Activated CD4-positive, alpha-beta T cell treated with anti-CD3 and anti-CD28 coated beads, Interleukin-2, amount 10 ng/mL, durations not matched to agents 7 days and 5 days (primary cell): ENCODE data around the gene SLC44A1. TPM values are rescaled to one million over a fixed set of nuclear protein-coding genes. Genes with fewer than 3 reads are reported as not detected.

Source experiments
- CTCF ChIA-PET: fragments of 350-600 bp; sonication (Branson Sonifier 250); formaldehyde crosslinking; loops from one replicate; lab custom pipeline; 2021; ENCODE audit warnings: antibody characterized with exemption; lab: Charles Lee
- POLR2A ChIA-PET: fragments of 350-600 bp; sonication (Branson Sonifier 250); formaldehyde crosslinking; loops from one replicate; lab custom pipeline; 2021; ENCODE audit warnings: antibody characterized with exemption; lab: Charles Lee
- DNase-seq: peaks from one replicate; pipeline ENCODE4 v3.0.0-alpha.2; 2020
- H3K27ac Mint-ChIP-seq: one replicate; pipeline ENCODE4 v1.8.0; 2021; ENCODE audit warnings: mild to moderate bottlenecking, moderate library complexity, mixed read lengths
- H3K27me3 Mint-ChIP-seq: one replicate; pipeline ENCODE4 v1.8.0; 2021; ENCODE audit warnings: mixed read lengths
- H3K36me3 Mint-ChIP-seq: one replicate; pipeline ENCODE4 v1.8.0; 2021; ENCODE audit warnings: low read depth, mixed read lengths
- H3K4me1 Mint-ChIP-seq: one replicate; pipeline ENCODE4 v1.8.0; 2021; ENCODE audit warnings: mixed read lengths
- H3K4me3 Mint-ChIP-seq: one replicate; pipeline ENCODE4 v1.8.0; 2021; ENCODE audit warnings: mild to moderate bottlenecking, moderate library complexity, mixed read lengths
- H3K9me3 Mint-ChIP-seq: one replicate; pipeline ENCODE4 v1.8.0; 2021; ENCODE audit warnings: mixed read lengths
- total RNA-seq, 2 experiments: library from RNA; stranded (reverse); gene quantifications; one replicate each; pipeline ENCODE4 v1.2.3, GENCODE V29; 2021

The SLC44A1 gene
- total RNA-seq, 2 experiments from 2014 or later = 19.6 to 21.8 TPM

DNA sequence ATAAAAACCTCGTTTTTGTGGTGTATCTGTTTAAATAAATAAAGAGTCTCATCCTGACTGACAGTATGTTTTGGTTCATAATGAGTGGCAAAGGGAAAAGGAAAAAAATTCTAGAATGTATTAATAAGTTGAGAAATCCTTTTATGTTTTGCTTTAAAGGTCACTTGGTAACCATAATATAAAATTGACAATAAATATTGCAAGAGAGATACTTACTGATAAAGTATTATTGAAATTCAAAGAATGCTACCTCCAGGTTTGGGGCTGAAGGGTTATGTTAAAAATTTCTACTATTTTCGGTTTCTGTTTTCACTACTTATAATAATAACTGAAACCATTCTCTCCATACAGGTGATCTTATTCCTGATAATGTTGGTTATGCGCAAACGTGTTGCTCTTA, 118.0 kb downstream of the SLC44A1 start:
- Mint-ChIP-seq H3K27me3 (no peaks in the 10 kb centered on the region), H3K4me1 (peaks cover 21% of the 10 kb centered on the region), H3K4me3 (no peak overlapping the region), H3K9me3 (no peaks in the 10 kb centered on the region), H3K36me3 (peaks cover 19% of the 10 kb centered on the region), H3K27ac (no peak overlapping the region)
- ChIA-PET POLR2A (no interaction called here), CTCF (interaction anchor here (0.6 kb wide), 1 partner anchor 278 kb away, joined by 3 read pairs; no protein-coding TSS in a partner anchor)
- no peak for DNase-seq

DNA sequence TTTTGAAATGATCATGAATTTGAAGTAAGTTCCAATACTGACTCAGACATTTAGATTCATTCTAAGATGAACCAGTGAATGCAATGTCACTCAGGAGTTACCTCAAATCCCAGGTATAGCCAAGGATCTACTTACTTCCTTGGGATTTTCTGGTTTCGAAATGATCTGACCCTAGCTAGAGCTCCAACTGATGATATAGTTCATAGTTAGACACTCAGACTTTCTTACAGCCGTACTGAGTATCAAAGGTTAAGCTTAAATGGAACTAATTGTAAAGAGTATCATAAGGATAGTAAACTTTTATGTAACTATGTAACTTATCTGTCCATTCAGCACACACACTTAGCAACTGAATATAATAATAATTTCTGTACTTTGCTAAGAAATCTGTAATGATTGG, 119.4 kb downstream of the SLC44A1 start:
- H3K9me3 Mint-ChIP-seq = no peaks in the 10 kb centered on the region
- no peak for DNase-seq
- H3K36me3 Mint-ChIP-seq = peaks cover 16% of the 10 kb centered on the region
- CTCF ChIA-PET = no interaction called here
- POLR2A ChIA-PET = no interaction called here
- H3K4me3 Mint-ChIP-seq = no peak overlapping the region
- H3K27me3 Mint-ChIP-seq = no peaks in the 10 kb centered on the region
- H3K4me1 Mint-ChIP-seq = peaks cover 21% of the 10 kb centered on the region
- no peak overlapping the region for H3K27ac Mint-ChIP-seq

DNA sequence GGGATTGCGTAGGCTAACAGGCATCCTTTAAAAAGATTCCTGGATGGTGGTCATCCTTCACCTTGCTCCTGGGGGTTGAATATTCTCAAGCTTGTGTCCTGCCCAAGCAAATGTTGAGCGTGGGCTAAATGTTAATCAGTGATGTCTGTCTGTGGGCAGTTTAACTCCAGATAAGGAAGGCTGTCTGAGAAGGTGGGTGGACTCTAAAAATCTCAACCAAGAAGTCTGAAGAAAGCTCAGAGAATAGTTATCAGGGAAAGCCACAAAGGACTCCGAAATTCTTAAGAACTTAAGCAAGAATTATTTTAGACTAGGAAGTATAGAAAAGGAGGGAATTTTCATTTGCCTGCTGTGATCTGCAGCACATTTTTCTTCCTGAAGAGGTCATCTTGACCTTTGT, 125.5 kb downstream of the SLC44A1 start:
- ChIA-PET POLR2A (no interaction called here), CTCF (no interaction called here)
- Mint-ChIP-seq H3K9me3 (no peaks in the 10 kb centered on the region), H3K36me3 (peaks cover 2% of the 10 kb centered on the region), H3K4me3 (no peak overlapping the region), H3K27ac (no peak overlapping the region), H3K4me1 (peaks cover 6% of the 10 kb centered on the region), H3K27me3 (no peaks in the 10 kb centered on the region)
- DNase-seq = no peak

DNA sequence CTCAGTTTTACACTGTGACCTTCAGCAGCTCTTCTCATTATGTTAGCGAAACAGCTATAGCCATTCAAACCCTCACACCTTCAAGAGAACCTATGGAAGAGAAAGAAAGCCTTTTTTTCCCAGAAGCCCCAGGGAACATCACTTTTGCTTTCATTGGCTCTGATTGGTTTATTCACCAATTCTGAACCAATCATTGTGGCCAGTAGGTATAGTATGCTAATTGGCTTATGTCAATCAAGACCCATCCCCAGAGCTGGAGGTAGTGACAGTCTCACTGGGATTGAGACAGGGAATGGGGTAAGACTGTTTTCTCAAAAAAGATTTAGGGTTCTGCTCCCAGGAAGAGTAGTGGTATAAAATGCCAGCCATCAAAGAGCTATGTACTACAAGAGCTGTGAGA, 129.3 kb downstream of the SLC44A1 start:
- Mint-ChIP-seq H3K27ac (no peak overlapping the region), H3K9me3 (no peaks in the 10 kb centered on the region), H3K27me3 (no peaks in the 10 kb centered on the region), H3K36me3 (no peaks in the 10 kb centered on the region), H3K4me3 (no peak overlapping the region), H3K4me1 (peaks cover 6% of the 10 kb centered on the region)
- no peak for DNase-seq
- POLR2A ChIA-PET = no interaction called here
- CTCF ChIA-PET = interaction anchor here (0.9 to 1.7 kb wide), 3 partner anchors 14 to 71 kb away, joined by 3 to 4 read pairs (median 3); no protein-coding TSS in a partner anchor

DNA sequence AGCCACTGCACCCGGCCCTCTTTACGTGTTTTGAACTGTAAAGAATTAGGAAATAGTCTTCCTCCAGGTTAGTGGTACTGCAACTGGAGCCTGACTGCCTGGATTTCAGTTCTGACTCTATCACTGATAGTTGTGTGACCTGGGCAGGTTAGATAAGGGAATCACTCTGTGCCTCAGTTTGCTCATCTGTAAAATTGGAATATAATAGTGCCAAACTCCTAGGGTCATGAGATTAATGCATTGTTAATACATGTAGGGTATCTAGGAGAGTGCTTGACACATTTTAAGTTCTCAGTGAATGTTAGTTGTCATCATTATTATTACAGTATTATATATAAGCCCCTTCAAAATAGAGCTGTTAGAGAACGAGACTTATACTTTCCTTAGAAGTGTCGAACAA, 130.9 kb downstream of the SLC44A1 start:
- ChIA-PET POLR2A (no interaction called here), CTCF (no interaction called here)
- no peaks in the 10 kb centered on the region for H3K27me3 Mint-ChIP-seq
- H3K27ac Mint-ChIP-seq = no peak overlapping the region
- no peaks in the 10 kb centered on the region for H3K36me3 Mint-ChIP-seq
- no peak overlapping the region for H3K4me3 Mint-ChIP-seq
- H3K9me3 Mint-ChIP-seq = no peaks in the 10 kb centered on the region
- DNase-seq = no peak
- peaks cover 5% of the 10 kb centered on the region for H3K4me1 Mint-ChIP-seq

DNA sequence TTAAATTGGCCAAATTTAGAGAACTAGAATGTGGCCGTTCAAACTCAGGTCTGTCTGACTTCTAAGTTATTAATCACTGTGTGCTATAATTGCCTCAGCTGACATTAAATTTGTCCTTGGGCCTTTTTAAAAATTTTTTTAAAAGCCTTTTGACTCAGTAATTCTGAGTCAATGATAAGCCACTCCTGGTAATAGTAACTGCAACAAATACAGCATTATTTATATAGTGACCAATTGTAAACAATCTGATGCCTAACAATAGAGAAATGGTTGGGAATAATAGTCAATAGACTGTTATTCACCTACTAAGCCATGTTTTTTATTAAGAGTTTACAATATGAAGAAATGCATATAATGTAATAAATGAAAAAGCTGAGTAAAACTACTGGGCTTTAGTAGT, 132.4 kb downstream of the SLC44A1 start:
- H3K4me3 Mint-ChIP-seq = no peak overlapping the region
- ChIA-PET CTCF (interaction anchor here (0.7 to 1.1 kb wide), 2 partner anchors 11 to 1602 kb away, joined by 3 read pairs; no protein-coding TSS in a partner anchor), POLR2A (no interaction called here)
- no peak for DNase-seq
- no peak overlapping the region for H3K27ac Mint-ChIP-seq
- H3K4me1 Mint-ChIP-seq = no peaks in the 10 kb centered on the region
- peaks cover 2% of the 10 kb centered on the region for H3K9me3 Mint-ChIP-seq
- no peaks in the 10 kb centered on the region for H3K27me3 Mint-ChIP-seq
- H3K36me3 Mint-ChIP-seq = no peaks in the 10 kb centered on the region

DNA sequence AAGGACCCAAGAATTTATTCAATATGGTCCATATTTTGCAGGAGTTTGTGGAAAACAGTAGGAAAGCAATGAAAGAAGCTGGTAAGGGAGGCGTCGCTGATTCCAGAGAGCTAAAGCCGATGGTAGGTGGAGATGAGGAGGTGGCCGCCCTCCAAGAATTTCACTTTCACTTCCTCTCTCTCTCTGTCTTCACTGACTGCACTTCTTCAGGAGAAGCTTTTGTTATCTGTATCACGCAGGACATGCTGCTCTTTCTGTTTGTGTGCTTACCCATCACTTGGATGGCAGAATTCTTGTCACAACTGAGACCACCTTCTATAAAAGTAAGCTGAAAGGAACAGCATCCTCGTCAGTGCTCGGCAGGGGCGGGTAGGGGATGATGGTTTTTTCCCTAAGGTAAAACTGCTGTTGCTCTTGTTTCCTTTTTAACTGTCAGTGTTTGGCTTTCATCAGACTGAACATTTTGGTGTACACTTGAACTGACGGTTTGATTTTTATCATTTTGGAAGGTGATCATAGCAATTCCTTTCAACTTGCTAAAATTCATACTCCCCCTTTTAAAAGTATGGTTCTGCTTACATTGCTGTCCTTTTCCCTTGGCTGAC, 141.0 kb downstream of the SLC44A1 start:
- H3K27me3 Mint-ChIP-seq = peaks cover 2% of the 10 kb centered on the region
- H3K9me3 Mint-ChIP-seq = peaks cover 2% of the 10 kb centered on the region
- peak; percentile 62 for DNase-seq
- H3K27ac Mint-ChIP-seq = peak overlapping the region; percentile 95
- ChIA-PET POLR2A (no interaction called here), CTCF (interaction anchor here (0.6 to 1.5 kb wide), 2 partner anchors 11 to 19 kb away, joined by 3 to 4 read pairs; no protein-coding TSS in a partner anchor)
- H3K36me3 Mint-ChIP-seq = no peaks in the 10 kb centered on the region
- peak overlapping the region; percentile 90 for H3K4me3 Mint-ChIP-seq
- peaks cover 31% of the 10 kb centered on the region for H3K4me1 Mint-ChIP-seq

DNA sequence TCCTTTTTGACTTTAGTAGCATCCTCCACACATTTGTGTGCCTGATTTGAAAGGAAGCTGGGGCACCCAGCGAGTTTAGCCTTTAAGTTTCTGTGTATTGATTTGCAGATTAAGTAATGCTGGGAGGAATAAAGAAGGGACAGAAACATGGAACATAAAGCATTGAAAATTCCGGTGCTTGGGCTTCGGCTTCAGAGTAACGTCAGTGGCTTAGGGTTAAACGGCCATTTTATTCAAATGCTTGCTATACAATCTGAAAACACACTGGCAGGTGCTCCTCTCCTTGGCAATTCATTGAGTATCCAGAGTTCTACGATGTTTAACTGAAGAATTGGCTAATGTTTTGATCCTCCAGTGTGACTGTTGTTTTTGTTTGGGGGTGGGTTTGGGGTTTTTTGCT, 145.3 kb downstream of the SLC44A1 start:
- no peaks in the 10 kb centered on the region for H3K36me3 Mint-ChIP-seq
- H3K9me3 Mint-ChIP-seq = no peaks in the 10 kb centered on the region
- no peak for DNase-seq
- H3K27me3 Mint-ChIP-seq = peaks cover 5% of the 10 kb centered on the region
- ChIA-PET CTCF (no interaction called here), POLR2A (no interaction called here)
- H3K4me3 Mint-ChIP-seq = no peak overlapping the region
- no peak overlapping the region for H3K27ac Mint-ChIP-seq
- peaks cover 25% of the 10 kb centered on the region for H3K4me1 Mint-ChIP-seq

DNA sequence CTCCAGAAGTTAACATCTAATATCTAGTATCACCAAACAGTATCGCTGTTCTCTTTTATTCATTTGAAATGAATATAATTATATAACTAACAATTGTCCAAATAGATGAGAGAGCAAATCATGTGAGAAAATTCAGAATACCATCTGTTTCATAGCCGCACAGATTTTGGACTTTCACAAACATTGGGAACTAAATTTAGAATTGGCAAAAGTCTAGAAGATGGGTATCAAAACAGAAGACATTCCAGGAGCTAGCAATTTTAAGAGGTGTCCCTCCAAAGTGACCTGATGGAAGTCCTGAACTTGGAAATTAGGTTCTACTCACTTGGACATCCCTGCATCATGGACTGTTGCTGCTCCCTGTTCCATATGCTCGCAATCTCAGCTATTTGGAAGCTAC, 146.4 kb downstream of the SLC44A1 start:
- CTCF ChIA-PET = interaction anchor here (0.6 kb wide), 1 partner anchor 56 kb away, joined by 3 read pairs; no protein-coding TSS in a partner anchor
- DNase-seq = no peak

DNA sequence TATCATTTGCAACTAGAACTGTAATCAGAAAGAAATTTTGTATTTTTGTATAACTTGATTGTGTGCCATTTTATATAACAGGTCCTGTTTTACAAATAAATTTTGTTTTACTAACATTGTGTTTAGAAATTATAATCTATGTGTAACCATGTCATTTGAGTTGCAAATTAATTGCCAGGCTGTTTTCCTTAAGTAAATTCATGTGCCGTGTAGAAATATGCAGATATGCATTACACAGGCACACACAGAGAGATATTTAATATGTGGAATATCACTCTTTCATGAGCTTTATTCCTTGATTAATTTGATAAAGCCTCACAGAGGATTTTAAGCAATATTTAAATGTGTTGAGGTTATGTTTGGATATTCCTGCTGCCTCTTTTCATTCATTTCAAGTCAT, 146.8 kb downstream of the SLC44A1 start:
- Mint-ChIP-seq H3K9me3 (no peaks in the 10 kb centered on the region), H3K36me3 (no peaks in the 10 kb centered on the region), H3K27ac (no peak overlapping the region), H3K4me1 (peaks cover 14% of the 10 kb centered on the region), H3K27me3 (peaks cover 12% of the 10 kb centered on the region), H3K4me3 (no peak overlapping the region)
- ChIA-PET CTCF (interaction anchor here (0.6 to 1.2 kb wide), 2 partner anchors 8 to 55 kb away, joined by 3 read pairs; no protein-coding TSS in a partner anchor), POLR2A (no interaction called here)
- DNase-seq = no peak

More for the DNA sequence above, 146.4 kb downstream of the SLC44A1 start:
- Mint-ChIP-seq H3K27ac (no peak overlapping the region), H3K9me3 (no peaks in the 10 kb centered on the region), H3K4me1 (peaks cover 16% of the 10 kb centered on the region), H3K27me3 (peaks cover 9% of the 10 kb centered on the region), H3K36me3 (no peaks in the 10 kb centered on the region), H3K4me3 (no peak overlapping the region)
- POLR2A ChIA-PET = no interaction called here

DNA sequence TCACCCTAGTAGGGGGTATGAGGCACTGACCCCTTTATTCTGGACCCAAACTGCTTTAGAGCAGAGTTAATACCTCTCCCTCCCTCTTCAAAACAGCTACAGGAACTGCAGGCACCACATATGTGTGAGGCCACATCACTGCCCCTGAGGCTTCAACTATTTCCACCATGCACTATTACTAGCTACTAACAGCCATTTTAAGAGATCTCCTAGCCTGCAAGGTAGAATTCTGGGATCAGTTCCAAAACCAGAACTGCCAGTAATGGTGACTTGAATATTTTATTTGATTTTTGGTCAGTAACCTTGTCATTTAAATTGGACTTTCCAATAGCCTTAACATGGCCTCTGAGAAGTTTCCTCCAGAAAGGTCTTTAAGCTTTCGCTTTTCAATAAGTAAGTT, 148.1 kb downstream of the SLC44A1 start:
- H3K4me3 Mint-ChIP-seq = no peak overlapping the region
- POLR2A ChIA-PET = no interaction called here

DNA sequence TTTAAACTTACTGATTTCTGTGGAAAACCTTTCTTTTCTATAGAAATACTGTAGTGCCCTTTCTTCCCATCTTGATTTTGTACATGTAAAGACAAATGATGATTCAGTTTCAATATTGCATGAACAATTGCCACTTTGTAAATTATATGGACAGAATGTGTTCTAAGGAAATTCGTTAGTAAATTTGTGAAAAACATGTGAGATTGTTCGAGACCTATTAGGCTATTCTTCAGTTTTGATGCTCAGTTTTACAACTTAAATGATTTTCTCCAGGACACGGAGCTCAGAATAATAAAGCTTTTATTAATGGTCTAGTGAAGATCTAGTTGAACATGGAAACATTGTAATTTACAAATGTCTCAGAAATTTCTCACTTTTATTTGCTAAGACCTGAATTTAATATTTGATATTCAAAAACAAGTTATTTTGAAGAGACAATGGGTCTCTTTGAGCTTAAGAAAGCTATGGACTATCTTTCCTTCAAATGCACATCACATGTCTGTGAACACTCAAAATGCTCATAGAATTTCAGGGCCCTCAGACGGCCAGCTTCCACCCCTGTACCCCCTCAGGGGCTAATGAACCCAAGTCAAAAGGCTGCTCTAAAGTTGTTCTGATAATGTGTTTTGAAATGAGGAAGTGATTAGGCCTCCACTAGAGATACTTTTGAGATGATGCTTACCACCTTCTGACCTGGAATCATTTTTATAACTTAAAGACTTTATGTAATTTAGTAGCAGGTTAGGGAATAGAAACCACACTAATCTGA, 149.3 kb downstream of the SLC44A1 start:
- Mint-ChIP-seq H3K9me3 (no peaks in the 10 kb centered on the region), H3K4me3 (no peak overlapping the region), H3K4me1 (peaks cover under 1% of the 10 kb centered on the region), H3K36me3 (no peaks in the 10 kb centered on the region), H3K27ac (no peak overlapping the region), H3K27me3 (peaks cover 22% of the 10 kb centered on the region)
- DNase-seq = no peak
- ChIA-PET CTCF (interaction anchor here (1.1 kb wide), 1 partner anchor 21 kb away, joined by 3 read pairs; no protein-coding TSS in a partner anchor), POLR2A (no interaction called here)

More for the DNA sequence above, 148.1 kb downstream of the SLC44A1 start:
- DNase-seq = no peak
- Mint-ChIP-seq H3K27ac (no peak overlapping the region), H3K9me3 (no peaks in the 10 kb centered on the region), H3K4me1 (peaks cover 9% of the 10 kb centered on the region), H3K36me3 (no peaks in the 10 kb centered on the region), H3K27me3 (peaks cover 16% of the 10 kb centered on the region)
- CTCF ChIA-PET = interaction anchor here (0.6 to 1.2 kb wide), 3 partner anchors 9 to 324 kb away, joined by 3 read pairs; no protein-coding TSS in a partner anchor

DNA sequence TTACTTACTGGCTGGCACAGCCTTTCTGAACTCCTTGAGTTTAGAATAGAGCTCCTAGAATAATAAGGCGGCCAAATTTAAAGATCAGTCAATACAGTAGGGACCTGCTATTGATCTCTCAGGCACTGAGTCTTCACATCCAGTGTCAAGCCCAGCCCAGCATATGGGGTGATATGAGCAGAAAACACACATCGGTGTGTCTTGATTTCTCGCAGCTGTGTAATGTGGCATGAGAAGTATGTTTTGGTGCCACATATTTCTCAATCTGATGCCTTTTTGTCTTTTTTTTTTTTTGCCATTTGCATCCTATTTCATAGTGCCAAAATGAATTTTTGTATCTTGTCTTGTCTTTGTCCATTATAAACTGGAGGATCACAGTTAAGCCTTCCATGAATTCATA, 152.0 kb downstream of the SLC44A1 start:
- Mint-ChIP-seq H3K4me1 (no peaks in the 10 kb centered on the region), H3K4me3 (no peak overlapping the region), H3K9me3 (no peaks in the 10 kb centered on the region), H3K27me3 (peaks cover 27% of the 10 kb centered on the region), H3K27ac (no peak overlapping the region), H3K36me3 (no peaks in the 10 kb centered on the region)
- ChIA-PET CTCF (interaction anchor here (1.0 to 1.4 kb wide), 2 partner anchors 11 to 208 kb away, joined by 3 to 4 read pairs; no protein-coding TSS in a partner anchor), POLR2A (no interaction called here)
- DNase-seq = no peak
